ENCODE measurements around the gene DENND4A.
"Not testable (repeated sequence)": the region's sequence is repeated elsewhere in the genome, so short reads cannot be mapped to it uniquely, and the experiment has no call there.

DENND4A gene

DNA sequence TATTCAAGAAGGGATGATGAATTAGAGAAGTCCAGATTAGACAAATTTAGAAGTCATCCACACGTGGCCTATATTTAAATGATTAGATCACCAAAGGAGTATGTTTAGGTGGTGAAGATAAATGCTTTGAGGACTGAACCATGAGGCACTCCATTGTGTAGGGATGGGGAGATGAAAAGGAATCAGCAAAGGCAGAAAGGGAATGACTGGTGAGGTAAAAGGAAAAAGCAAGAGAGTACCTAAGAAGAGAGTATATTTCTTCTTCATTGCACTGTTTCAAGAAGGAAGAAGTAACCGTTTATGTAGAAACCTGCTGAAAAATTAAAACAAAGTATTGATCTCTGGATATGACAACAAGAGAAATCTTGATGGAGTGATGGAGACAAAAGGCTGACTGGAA lies 40.7 kb downstream of the DENND4A start:
- DNase-seq, result no peak

DNA sequence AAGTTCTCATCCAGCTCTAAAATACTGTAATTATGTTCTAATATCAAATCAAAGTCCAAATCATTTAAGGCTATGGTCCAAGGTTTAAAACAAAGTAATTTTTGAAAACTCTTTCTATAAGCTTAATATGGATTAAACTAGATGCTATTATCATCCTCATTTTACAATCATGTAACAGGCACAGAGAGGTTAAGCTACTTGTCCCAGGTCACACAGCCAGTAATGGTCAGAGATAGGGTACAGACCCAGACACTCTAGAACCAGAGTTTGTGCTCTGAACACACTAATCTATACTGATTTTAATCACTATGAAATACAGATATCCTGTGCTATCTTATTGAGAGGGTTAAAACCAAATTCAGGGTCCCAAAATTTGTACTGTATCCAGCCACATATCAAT lies 44.8 kb downstream of the DENND4A start:
- no peak for DNase-seq

GRCh38 chr15:65743637-65744252 lies 48.3 kb downstream of the DENND4A start:
- DNase-seq, result no peak

GRCh38 chr15:65740148-65740547 lies 51.9 kb downstream of the DENND4A start:
- DNase-seq, result no peak

GRCh38 chr15:65738649-65739048 lies 53.4 kb downstream of the DENND4A start:
- DNase-seq, result no peak

DNA sequence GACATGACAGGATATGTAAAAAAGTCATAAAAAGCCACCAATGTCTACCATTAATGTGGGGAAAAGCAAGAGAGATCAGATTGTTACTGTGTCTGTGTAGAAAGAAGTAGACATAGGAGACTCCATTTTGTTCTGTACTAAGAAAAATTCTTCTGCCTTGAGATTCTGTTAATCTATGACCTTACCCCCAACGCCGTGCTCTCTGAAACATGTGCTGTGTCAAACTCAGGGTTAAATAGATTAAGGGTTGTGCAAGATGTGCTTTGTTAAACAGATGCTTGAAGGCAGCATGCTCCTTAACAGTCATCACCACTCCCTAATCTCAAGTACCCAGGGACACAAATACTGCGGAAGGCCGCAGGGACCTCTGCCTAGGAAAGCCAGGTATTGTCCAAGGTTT lies 58.5 kb downstream of the DENND4A start:
- not testable (repeated sequence) for DNase-seq

DNA sequence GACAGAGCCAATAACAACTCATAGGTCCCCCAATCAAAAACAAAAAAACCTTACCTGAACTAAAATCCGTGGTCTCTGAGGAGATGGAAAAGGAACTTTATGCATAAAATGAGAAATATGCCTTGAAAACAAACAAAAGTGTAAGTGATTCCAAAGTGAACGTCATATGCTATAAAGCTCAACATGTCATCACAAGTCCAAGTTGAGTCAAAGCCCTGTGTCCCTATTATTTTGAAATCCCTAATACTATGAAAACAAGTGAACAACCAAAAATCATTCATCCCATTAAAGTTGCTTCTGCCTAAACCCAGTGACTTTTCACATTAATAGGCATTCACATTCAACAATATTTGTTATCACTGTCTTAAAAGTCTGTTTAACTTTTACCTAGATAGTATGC lies 59.4 kb downstream of the DENND4A start:
- DNase-seq, result no peak

- DNase-seq, result no peak
These were observed 60.2 kb downstream of the DENND4A start for GRCh38 chr15:65731926-65732325.

- DNase-seq, result no peak
These were observed 61.4 kb downstream of the DENND4A start for GRCh38 chr15:65730549-65731172.

GRCh38 chr15:65724464-65725215 lies 67.5 kb downstream of the DENND4A start:
- no peak for DNase-seq

- no peak for DNase-seq
These were observed 68.2 kb downstream of the DENND4A start for GRCh38 chr15:65723876-65724275.

DNA sequence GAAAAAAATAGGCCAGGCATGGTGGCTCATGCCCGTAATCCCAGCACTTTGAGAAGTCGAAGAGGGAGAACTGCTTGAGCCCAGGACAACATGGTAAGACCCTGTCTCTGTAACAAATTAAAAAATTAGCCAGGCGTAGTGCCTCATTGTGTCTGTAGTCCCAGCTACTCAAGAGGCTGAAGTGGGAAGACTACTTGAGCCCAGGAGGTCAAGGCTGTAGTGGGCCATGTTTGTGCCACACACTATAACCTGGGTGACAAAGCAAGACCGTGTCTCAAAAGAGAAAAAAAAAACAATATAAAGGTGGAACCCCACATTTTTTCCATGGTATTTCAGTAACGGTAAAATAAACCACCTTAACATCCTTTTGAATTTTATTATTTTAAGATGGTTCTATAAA lies 69.9 kb downstream of the DENND4A start:
- DNase-seq, result no peak

DNA sequence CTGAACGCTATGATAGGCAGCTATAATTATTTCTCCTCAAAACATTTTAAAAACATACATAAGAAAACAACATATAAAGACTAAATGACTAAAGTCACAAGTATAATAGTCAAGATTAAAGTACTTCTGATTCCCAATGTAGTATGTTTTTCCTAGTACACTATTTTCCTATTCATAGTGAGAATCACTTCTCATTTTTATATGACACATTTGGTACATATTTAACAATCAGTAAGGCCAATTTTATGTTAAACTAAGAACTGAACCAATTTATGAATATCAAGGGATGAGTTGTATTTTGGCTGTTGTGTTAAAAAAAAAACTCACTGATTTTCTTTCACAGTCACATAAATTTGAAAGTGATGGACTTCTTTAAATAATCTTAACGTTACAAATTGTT lies 79.7 kb downstream of the DENND4A start:
- DNase-seq, result no peak

DNA sequence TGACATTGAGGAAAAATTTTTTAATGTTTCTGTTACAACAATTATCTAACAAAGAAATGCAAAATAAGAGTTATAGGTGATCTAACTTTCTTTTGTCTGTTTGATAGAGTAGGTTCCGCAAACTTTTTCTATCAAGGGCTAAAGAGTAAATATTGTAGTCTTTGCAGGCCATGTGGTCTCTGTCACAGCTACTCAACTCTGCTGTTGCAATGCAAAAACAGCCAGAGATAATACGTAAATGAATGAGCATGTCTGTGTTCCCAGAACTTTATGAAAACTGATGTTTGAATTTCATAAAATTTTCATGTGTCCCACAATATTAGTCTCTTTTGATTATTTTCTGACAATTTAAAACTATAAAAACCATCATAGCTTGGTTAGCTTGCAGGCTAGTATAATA lies 97.0 kb downstream of the DENND4A start:
- DNase-seq, result no peak

DNA sequence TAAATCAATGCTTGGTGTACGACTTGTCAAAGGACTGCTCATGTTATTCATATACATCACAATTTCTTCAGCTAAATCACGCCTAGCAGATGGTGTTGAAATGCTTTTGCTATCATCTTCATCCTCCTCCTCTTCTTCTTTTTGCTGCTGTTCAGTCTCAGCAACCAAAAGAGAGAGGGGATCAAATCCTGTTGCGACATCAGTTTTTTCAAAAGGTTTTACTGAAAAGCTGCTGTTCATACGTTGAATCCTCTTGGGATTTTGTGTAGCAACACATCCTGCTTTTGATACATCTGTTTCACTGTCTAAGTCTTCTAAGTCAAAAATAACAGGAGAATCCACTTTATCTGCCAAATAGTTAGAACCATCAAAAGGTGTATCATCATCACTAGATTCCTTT lies 101.3 kb downstream of the DENND4A start:
- no peak for DNase-seq

DNA sequence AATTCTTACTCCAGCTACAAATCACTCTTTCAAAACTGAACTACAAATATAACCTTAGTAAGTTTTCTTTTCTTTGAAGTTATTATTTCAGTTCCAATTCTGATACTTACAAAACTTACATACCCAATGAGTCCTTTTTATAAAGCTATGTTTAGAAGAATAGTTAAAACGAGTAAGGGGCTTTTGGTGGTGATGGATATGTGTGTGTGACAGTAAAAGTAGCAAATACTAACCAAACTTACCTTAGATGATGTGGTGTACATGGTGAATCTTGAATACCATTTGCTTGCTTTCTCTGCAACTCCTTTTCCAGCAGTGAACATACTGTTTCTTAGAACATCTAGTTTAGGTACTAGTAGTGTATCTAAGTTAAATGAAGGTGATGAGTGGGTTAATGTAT lies 101.9 kb downstream of the DENND4A start:
- DNase-seq, result no peak

DNA sequence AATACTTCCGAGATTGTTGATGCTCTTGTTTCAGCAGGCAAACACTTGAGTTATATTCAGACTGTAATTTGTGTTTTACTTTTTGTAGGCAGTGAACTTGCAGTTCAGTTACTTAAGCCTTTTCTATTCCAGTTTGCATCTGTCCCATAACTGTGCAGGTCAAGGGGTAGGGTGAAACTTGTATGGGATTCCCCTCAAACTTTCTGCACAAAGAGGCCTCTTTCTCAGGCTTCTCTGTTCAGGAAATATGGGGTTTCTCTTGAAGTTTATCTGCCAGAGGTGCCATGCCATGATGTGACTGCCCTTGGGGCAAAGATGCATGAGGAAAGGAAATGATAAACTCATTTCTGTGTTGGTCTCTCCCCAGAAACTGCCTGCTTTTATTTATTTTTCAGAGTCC lies 103.6 kb downstream of the DENND4A start:
- DNase-seq, result no peak

DNA sequence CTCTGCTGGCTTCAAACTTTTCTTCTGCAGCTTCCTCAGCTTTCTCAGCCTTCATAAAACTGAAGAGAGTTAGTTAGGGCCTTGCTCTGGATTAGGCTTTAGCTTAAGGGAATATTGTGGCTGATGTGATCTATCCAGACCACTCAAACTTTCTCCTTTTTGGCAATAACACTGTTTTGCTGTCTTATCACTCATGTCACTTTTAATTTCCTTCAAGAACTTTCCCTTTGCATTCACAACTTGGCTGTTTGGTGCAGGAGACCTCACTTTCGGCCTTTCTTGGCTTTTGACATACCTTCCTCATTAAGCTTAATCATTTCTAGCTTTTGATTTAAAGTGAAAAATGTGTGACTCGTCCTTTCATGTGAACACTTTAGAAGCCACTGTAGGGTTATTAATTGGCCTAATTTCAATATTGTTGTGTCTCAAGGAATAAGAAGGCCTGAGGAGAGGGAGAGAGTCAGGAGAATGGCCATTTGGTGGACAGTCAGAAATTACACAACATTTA lies 109.6 kb downstream of the DENND4A start:
- DNase-seq, result no peak

DNA sequence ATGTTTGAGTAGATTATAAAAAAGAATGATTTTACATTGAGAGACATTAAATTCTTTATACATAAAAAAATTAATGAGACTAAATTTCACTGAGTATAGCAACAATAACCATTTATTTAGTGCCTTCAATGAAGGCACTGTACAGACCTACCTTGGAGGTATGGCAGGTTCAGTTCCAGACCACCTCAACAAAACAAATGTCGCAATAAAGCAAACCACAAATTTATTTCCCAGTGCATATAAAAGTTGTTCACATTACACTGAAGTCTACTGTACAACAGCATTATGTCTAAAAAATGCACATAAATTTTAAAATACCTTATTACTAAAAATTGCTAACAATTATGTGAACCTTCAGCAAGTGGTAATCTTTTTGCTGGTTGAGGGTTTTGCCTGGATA lies 111.5 kb downstream of the DENND4A start:
- no peak for DNase-seq

GRCh38 chr15:65676123-65676522 lies 116.0 kb downstream of the DENND4A start:
- no peak for DNase-seq

- DNase-seq, result no peak
These were observed 116.5 kb downstream of the DENND4A start for GRCh38 chr15:65675551-65675950.

DNA sequence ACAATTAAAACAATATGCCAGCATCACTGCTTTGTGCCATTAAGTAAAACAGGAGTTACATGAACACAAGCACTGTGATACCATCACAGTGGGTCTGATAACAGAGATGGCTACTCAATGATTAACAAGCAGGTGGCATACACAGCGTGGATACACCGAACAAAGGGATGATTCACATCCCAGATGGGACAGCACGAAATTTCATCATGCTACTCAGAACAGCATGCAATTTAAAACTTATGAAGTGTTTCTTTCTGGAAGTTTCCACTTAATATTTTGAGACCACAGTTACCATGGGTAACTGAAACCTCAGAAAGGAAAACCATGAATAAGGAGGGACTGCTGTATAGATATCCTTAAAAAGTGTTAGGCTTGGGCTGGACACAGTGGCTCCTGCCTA lies 125.8 kb downstream of the DENND4A start:
- no peak for DNase-seq

GRCh38 chr15:65663521-65663920 lies 128.6 kb downstream of the DENND4A start:
- DNase-seq, result no peak

- DNase-seq, result no peak
These were observed 131.2 kb downstream of the DENND4A start for GRCh38 chr15:65660927-65661326.
